Right cardiac atrium (tissue), 5 donors: ENCODE data around the gene TBL1X. TPM values are rescaled to one million over a fixed set of nuclear protein-coding genes. Genes with fewer than 3 reads are reported as not detected.

Experiments
- ATAC-seq, 2 donors: fragments of 200-7000 bp; cut with Tn5 transposase; one replicate each; pipeline versions ENCODE4 v1.8.0 to v1.9.1; 2020; ENCODE audit warnings: moderate library complexity in 2 of 2, mild to moderate bottlenecking in 1 of 2
- DNase-seq, 3 donors: peaks; one replicate each; pipeline ENCODE4 v3.0.0-alpha.2; 2020
- H3K27ac ChIP-seq: one replicate; pipeline ENCODE4 v1.5.1; 2013; ENCODE audit warnings: mild to moderate bottlenecking, low read length, control low read depth, moderate library complexity
- H3K27me3 ChIP-seq: one replicate; pipeline ENCODE4 v1.6.1; 2013; ENCODE audit not compliant: control insufficient read depth, insufficient read depth
- H3K4me1 ChIP-seq: one replicate; pipeline ENCODE4 v1.6.1; 2013; ENCODE audit warnings: low read length; ENCODE audit not compliant: control insufficient read depth, insufficient read depth
- H3K4me3 ChIP-seq: one replicate; pipeline ENCODE4 v1.5.1; 2013; ENCODE audit warnings: low read length, control low read depth
- H3K9me3 ChIP-seq: one replicate; pipeline ENCODE4 v1.6.1; 2013; ENCODE audit warnings: low read length; ENCODE audit not compliant: control insufficient read depth
- WGBS: extraction: QIAGEN DNeasy Blood & Tissue Kit; methylation state at CpG from one replicate; pipeline ENCODE4 v1.1.7; 2013; 5-methylcytosine and 5-hydroxymethylcytosine counted together
- intact Hi-C, 4 donors: fragments of 100-400 bp; cut with DNase I; formaldehyde crosslinking; loops; one replicate each; pipeline versions ENCODE4 v1.11.0 to v1.14.0; 2022 to 2023
- polyA plus RNA-seq: library from polyadenylated mRNA; stranded (reverse); fragments of 200-250 nt; gene quantifications from one replicate; pipeline ENCODE4 v1.2.3, GENCODE V29; 2013
- total RNA-seq, 4 donors: library from RNA; stranded (reverse); fragmentation: NEBNext Ultra II Directional; extraction: Animal tissue kit (Norgen Biotek cat#: 25700); gene quantifications; one replicate each; pipeline ENCODE4 v1.2.1, GENCODE V29; 2021
- donor health status: healthy with polysubstance abuse.
- donor health status: DM: no; HTN: yes; CAD: no.
- donor health status: DM: no; HTN: no; CAD: no.
- donor health status: DM: no; HTN: yes; CAD: no; lungs with severe emphysema.
- donor health status: DM: yes; HTN: yes; CAD: no.

TBL1X gene
- total and polyA plus RNA-seq, 5 donors: 5.1 to 16.3 (median 13.4) TPM

DNA sequence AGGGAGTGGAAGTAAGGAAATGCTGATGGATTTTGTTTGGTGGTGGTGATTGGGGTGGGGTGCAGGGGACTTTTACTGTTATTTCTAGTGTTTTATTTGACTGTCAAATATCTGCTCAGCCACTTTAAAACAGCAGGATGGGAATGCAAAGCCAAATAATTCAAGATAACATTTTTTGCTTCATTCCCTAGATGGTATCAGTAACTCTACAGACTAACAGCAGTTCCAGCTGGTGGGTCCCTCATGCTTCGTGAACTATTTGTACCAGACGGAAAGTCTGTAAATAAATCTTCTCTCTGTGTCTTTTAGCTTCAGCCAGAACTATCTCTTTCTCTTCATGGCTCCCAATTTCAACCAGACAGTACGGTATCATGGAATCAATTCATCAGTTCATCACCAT is 273.3 kb downstream of the TBL1X start:
- 37% methylated on average over 3 of the region's 3 CpGs for WGBS
- intact Hi-C loops: no loop called here

GRCh38 chrX:9739130-9739529 is 274.3 kb downstream of the TBL1X start:
- no peak for DNase-seq
- 94% methylated on average over 5 of the region's 5 CpGs for WGBS

More for the DNA sequence above, 273.3 kb downstream of the TBL1X start:
- H3K9me3 ChIP-seq: no peaks in the 10 kb centered on the region
- H3K27me3 ChIP-seq: no peaks in the 10 kb centered on the region
- no peak overlapping the region for H3K4me3 ChIP-seq
- no peak overlapping the region for H3K27ac ChIP-seq
- H3K4me1 ChIP-seq: no peaks in the 10 kb centered on the region
- DNase-seq (no peak), ATAC-seq (no peak)

DNA sequence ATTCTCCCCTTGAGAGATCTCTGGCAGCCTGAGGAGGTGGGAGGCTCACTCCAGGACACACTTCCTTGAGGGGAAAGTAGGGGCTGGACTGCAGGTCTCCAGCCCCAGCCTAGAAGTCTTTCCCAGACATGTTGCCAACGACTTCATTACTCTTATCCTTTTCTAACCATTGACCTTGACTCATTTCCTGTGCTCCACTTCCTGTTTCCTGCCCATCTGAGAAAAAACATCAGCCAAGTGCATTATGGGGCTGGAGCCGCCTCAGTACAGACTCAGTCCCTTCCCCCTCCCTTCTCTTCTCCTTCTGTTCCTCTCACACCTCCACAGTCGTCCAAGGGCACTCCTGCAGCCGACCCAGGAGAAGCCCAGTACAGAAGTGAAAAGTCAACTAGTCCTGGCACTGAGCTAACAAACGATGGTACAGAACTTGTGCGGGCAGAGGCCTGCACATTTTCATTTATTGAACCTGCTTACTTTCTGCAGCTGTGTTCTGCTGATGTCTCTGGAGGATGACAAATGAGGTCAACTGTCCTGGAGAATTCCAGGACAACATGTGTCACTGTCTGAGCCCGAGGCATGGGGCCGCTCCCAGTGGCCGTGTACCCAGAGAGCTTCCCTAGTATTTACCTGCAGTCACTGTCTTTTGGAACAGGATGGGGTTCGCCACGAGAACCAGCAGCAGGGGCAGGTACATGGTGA is 280.7 kb downstream of the TBL1X start:
- no peaks in the 10 kb centered on the region for H3K9me3 ChIP-seq
- peak; percentile 78 to 92 for ATAC-seq

More at GRCh38 chrX:9739130-9739529, 274.3 kb downstream of the TBL1X start:
- intact Hi-C loops: no loop called here
- Histone ChIP-seq H3K27me3 (no peaks in the 10 kb centered on the region), H3K4me3 (no peak overlapping the region), H3K4me1 (no peaks in the 10 kb centered on the region), H3K27ac (no peak overlapping the region), H3K9me3 (no peaks in the 10 kb centered on the region)
- ATAC-seq: no peak

GRCh38 chrX:9746148-9746888 is 281.5 kb downstream of the TBL1X start:
- DNase-seq (no peak), ATAC-seq (peak; percentile 45 to 87)
- WGBS: 41% methylated on average over 3 of the region's 3 CpGs
- peak overlapping the region; percentile 68 for H3K27ac ChIP-seq
- H3K4me3 ChIP-seq: no peak overlapping the region
- H3K4me1 ChIP-seq: no peaks in the 10 kb centered on the region
- intact Hi-C loops: no loop called here
- H3K9me3 ChIP-seq: no peaks in the 10 kb centered on the region
- no peaks in the 10 kb centered on the region for H3K27me3 ChIP-seq

More for the DNA sequence above, 280.7 kb downstream of the TBL1X start:
- intact Hi-C loops: no loop called here
- Histone ChIP-seq H3K4me3 (no peak overlapping the region), H3K4me1 (no peaks in the 10 kb centered on the region), H3K27me3 (no peaks in the 10 kb centered on the region), H3K27ac (peak overlapping the region; percentile 7)
- whole genome bisulfite sequencing: 47% methylated on average over 11 of the region's 11 CpGs
- DNase-seq: peak in 1 of 3 donors; percentile 30

DNA sequence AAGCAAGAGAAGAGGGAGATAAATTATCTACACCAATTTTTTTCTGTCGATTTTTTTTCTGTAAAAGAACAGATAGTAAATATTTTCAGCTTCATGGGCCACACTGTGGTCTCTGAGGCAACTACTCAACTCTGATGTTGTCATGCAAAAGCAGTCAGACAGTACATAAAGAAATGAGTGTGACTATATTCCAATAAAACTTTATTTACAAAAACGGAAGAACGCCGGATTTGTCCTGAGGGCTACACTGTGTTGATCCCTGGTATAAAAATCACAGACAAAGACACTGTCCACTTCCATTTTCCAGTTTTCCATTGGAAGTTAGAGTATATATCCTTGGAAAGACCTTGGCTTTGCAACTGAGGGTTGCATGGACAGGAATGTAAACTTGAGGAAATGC is 282.8 kb downstream of the TBL1X start:
- no peak for ATAC-seq
- H3K4me1 ChIP-seq: no peaks in the 10 kb centered on the region
- WGBS: 87% methylated on average over 4 of the region's 4 CpGs
- intact Hi-C loops: no loop called here
- no peak for DNase-seq
- H3K27me3 ChIP-seq: no peaks in the 10 kb centered on the region
- no peaks in the 10 kb centered on the region for H3K9me3 ChIP-seq
- H3K27ac ChIP-seq: no peak overlapping the region
- H3K4me3 ChIP-seq: no peak overlapping the region

DNA sequence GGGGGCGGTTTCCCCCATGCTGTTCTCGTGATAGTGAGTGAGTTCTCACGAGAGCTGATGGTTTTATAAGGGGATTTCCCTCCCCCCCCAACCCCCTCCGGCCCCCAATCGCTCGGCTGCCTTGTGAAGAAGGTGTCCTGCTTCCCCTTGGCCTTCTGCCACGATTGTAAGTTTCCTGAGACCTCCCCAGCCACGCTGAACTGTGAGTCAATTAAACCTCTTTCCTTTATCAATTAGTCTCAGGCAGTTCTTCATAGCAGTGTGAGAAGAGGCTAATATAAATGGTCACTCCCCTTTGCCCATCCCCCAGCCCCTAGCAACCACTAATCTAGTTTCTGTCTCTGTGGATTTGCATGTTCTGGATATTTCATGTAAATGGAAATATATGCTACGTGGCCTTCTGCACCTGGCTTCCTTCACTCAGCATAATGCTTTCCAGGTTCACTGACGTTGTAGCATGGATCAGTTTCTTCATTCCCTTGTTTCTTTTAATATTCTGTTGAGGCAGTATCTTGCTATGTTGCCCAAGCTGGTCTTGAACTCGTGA is 284.4 kb downstream of the TBL1X start:
- ATAC-seq: no peak

GRCh38 chrX:9757366-9757765 is 292.5 kb downstream of the TBL1X start:
- Histone ChIP-seq H3K9me3 (peaks cover 2% of the 10 kb centered on the region), H3K27ac (no peak overlapping the region), H3K27me3 (no peaks in the 10 kb centered on the region), H3K4me1 (no peaks in the 10 kb centered on the region), H3K4me3 (no peak overlapping the region)
- WGBS: 95% methylated on average over 7 of the region's 7 CpGs
- intact Hi-C loops: no loop called here
- DNase-seq: no peak
- ATAC-seq: no peak

More for the DNA sequence above, 284.4 kb downstream of the TBL1X start:
- Histone ChIP-seq H3K4me1 (no peaks in the 10 kb centered on the region), H3K27me3 (no peaks in the 10 kb centered on the region), H3K27ac (no peak overlapping the region), H3K9me3 (no peaks in the 10 kb centered on the region), H3K4me3 (no peak overlapping the region)
- WGBS: 56% methylated on average over 11 of the region's 11 CpGs
- DNase-seq: no peak
- intact Hi-C loops: no loop called here

- H3K9me3 ChIP-seq: peaks cover 2% of the 10 kb centered on the region
- DNase-seq: no peak
- no peak for ATAC-seq
- intact Hi-C loops: no loop called here
- no peak overlapping the region for H3K4me3 ChIP-seq
- WGBS: 39% methylated on average over 4 of the region's 4 CpGs
- H3K27me3 ChIP-seq: no peaks in the 10 kb centered on the region
- H3K27ac ChIP-seq: no peak overlapping the region
- H3K4me1 ChIP-seq: no peaks in the 10 kb centered on the region
These were observed 293.3 kb downstream of the TBL1X start for GRCh38 chrX:9758021-9758638.

GRCh38 chrX:9759337-9759736 is 294.5 kb downstream of the TBL1X start:
- H3K9me3 ChIP-seq: peaks cover 2% of the 10 kb centered on the region
- intact Hi-C loops: no loop called here
- no peak overlapping the region for H3K27ac ChIP-seq
- ATAC-seq (no peak), DNase-seq (no peak)
- no peaks in the 10 kb centered on the region for H3K4me1 ChIP-seq
- no peaks in the 10 kb centered on the region for H3K27me3 ChIP-seq
- WGBS: 45% methylated on average over 8 of the region's 8 CpGs
- no peak overlapping the region for H3K4me3 ChIP-seq

GRCh38 chrX:9765072-9765736 is 300.3 kb downstream of the TBL1X start:
- ATAC-seq: peak in 1 of 2 donors; percentile 52

More at GRCh38 chrX:9765072-9765736, 300.3 kb downstream of the TBL1X start:
- Histone ChIP-seq H3K4me1 (no peaks in the 10 kb centered on the region), H3K27me3 (no peaks in the 10 kb centered on the region), H3K4me3 (no peak overlapping the region), H3K27ac (no peak overlapping the region), H3K9me3 (no peaks in the 10 kb centered on the region)
- intact Hi-C loops: no loop called here
- no peak for DNase-seq
- 17% methylated on average over 67 of the region's 67 CpGs for WGBS
